K562 (cell line): ENCODE results near the gene PRC1. TPM values are rescaled to one million over a fixed set of nuclear protein-coding genes. Genes with fewer than 3 reads are reported as not detected.

Experiments
- CBFB ChIP-seq: sonication (generic); formaldehyde crosslinking; IDR thresholded peaks from 2 replicates; pipeline ENCODE4 v1.4.0; 2020; ENCODE audit warnings: mild to moderate bottlenecking, missing genetic modification reagents
- FOS ChIP-seq: IDR thresholded peaks from 3 replicates; pipeline ENCODE4 v1.6.1; 2011; ENCODE audit not compliant: insufficient read length; ENCODE audit errors: extremely low read depth
- GABPA ChIP-seq: fragments of 200-800 bp; sonication (Bioruptor generic); conservative IDR thresholded peaks from 2 replicates; pipeline ENCODE4 v1.6.1; 2016; ENCODE audit warnings: low read depth, missing genetic modification characterization, missing compliant biosample characterization
- HDAC3 ChIP-seq: fragments of 450-650 bp; IDR thresholded peaks from 2 replicates; pipeline ENCODE4 v1.6.1; 2018; ENCODE audit warnings: borderline replicate concordance, mild to moderate bottlenecking, moderate library complexity; ENCODE audit not compliant: partially characterized antibody
- HOXB6 ChIP-seq: fragments of 250-450 bp; sonication (Bioruptor Pico); IDR thresholded peaks from 2 replicates; pipeline ENCODE4 v1.5.1; 2022; ENCODE audit warnings: mild to moderate bottlenecking, borderline replicate concordance
- JUNB ChIP-seq: fragments of 450-650 bp; formaldehyde crosslinking; conservative IDR thresholded peaks from 2 replicates; pipeline ENCODE4 v1.4.0; 2020; ENCODE audit warnings: mild to moderate bottlenecking
- MEF2A ChIP-seq: IDR thresholded peaks from 2 replicates; pipeline ENCODE4 v1.6.1; 2011; ENCODE audit warnings: low read depth, mild to moderate bottlenecking, low read length, moderate library complexity; ENCODE audit not compliant: control insufficient read depth
- MTA1 ChIP-seq: fragments of 450-650 bp; IDR thresholded peaks from 2 replicates; pipeline ENCODE4 v1.6.1; 2017; ENCODE audit warnings: borderline replicate concordance
- NEUROD1 ChIP-seq: fragments of 150-350 bp; IDR thresholded peaks from 2 replicates; pipeline ENCODE4 v1.6.1; 2014; ENCODE audit warnings: borderline replicate concordance, low read length, low read depth; ENCODE audit not compliant: partially characterized antibody
- NR2C2 ChIP-seq, 2 experiments: fragments of 200-800 bp in 1 of 2; sonication (Bioruptor generic) in 1 of 2; sonication (generic) in 1 of 2; formaldehyde crosslinking in 1 of 2; IDR thresholded peaks; 2 replicates each; pipeline versions ENCODE4 v1.6.1 to v1.8.0; 2016 to 2022; ENCODE audit warnings: mild to moderate bottlenecking in 1 of 2, missing compliant biosample characterization in 1 of 2, missing genetic modification characterization in 1 of 2, missing genetic modification reagents in 1 of 2
- NUFIP1 ChIP-seq: fragments of 450-650 bp; IDR thresholded peaks from 2 replicates; pipeline ENCODE4 v1.6.1; 2018; ENCODE audit not compliant: partially characterized antibody
- SOX6 ChIP-seq: fragments of 450-650 bp; IDR thresholded peaks from 2 replicates; pipeline ENCODE4 v1.6.1; 2014; ENCODE audit warnings: mild to moderate bottlenecking
- STAT5B ChIP-seq: fragments of 250-450 bp; sonication (Bioruptor Pico); IDR thresholded peaks from 2 replicates; pipeline ENCODE4 v1.8.0; 2021; ENCODE audit warnings: mild to moderate bottlenecking, inconsistent platforms
- TBP ChIP-seq: optimal IDR thresholded peaks from 2 replicates; pipeline ENCODE3; 2011; ENCODE audit warnings: low read depth, low read length, improper control_type of control experiment
- TEAD1 ChIP-seq, 2 experiments: fragments of 450-650 bp in 1 of 2; sonication (generic) in 1 of 2; formaldehyde crosslinking; IDR thresholded peaks; 2 replicates each; pipeline versions ENCODE4 v1.4.0 to v1.8.0; 2020 to 2022; ENCODE audit warnings: mild to moderate bottlenecking in 2 of 2, missing genetic modification reagents in 1 of 2
- TOE1 ChIP-seq, 2 experiments: fragments of 450-650 bp in 1 of 2; sonication (generic) in 1 of 2; formaldehyde crosslinking in 1 of 2; IDR thresholded peaks; 2 replicates each; pipeline versions ENCODE4 v1.7.1 to v1.8.0; 2016 to 2022; ENCODE audit warnings: borderline replicate concordance in 2 of 2, mild to moderate bottlenecking in 2 of 2, antibody characterized with exemption in 1 of 2, inconsistent platforms in 1 of 2, low read depth in 1 of 2, missing genetic modification reagents in 1 of 2, moderate library complexity in 1 of 2
- ZNF316 ChIP-seq: fragments of 450-650 bp; IDR thresholded peaks from 2 replicates; pipeline ENCODE4 v1.6.1; 2016
- polyA plus RNA-seq, 8 experiments: library from polyadenylated mRNA; depleted of rRNA in 4 of 8; stranded (reverse) in 5 of 8; unstranded in 3 of 8; fragments of >200 nt; fragmentation: Nextera tagmentation in 2 of 8; fragmentation: Illumina TruSeq in 1 of 8; extraction: Ambion mirVana in 2 of 8; extraction: Trizol in 1 of 8; gene quantifications; 2 replicates each; pipeline versions ENCODE4 v1.2.1 to v1.2.3, GENCODE V29; 2011 to 2014; ENCODE audit warnings: inconsistent platforms in 1 of 8, missing spikeins in 1 of 8
- total RNA-seq, 7 experiments: library from RNA; depleted of rRNA in 6 of 7; stranded (reverse); fragments of >200 nt in 6 of 7; fragmentation: Illumina TruSeq in 2 of 7; extraction: Trizol in 2 of 7; gene quantifications; 2 replicates each; pipeline versions ENCODE4 v1.2.1 to v1.2.3, GENCODE V29; 2011 to 2021; ENCODE audit warnings: low replicate concordance in 1 of 7
- TF ChIP-seq, protein P1 (sequence below), 2 experiments: fragments of 200-800 bp in 1 of 2; sonication (Bioruptor generic) in 1 of 2; sonication (generic) in 1 of 2; formaldehyde crosslinking in 1 of 2; IDR thresholded peaks in 1 of 2; conservative IDR thresholded peaks in 1 of 2; 2 replicates each; pipeline versions ENCODE4 v1.5.0 to v1.6.1; 2016 to 2020; ENCODE audit warnings: missing compliant biosample characterization in 1 of 2, missing genetic modification characterization in 1 of 2, missing genetic modification reagents in 1 of 2
- TF ChIP-seq, protein P2 (sequence below): sonication (generic); formaldehyde crosslinking; IDR thresholded peaks from 2 replicates; pipeline ENCODE4 v1.8.0; 2022; ENCODE audit warnings: missing genetic modification reagents, mild to moderate bottlenecking, borderline replicate concordance
- TF ChIP-seq, protein P3 (sequence below): fragments of 450-650 bp; formaldehyde crosslinking; conservative IDR thresholded peaks from 2 replicates; pipeline ENCODE4 v1.4.0; 2022; ENCODE audit warnings: mild to moderate bottlenecking, missing genetic modification characterization
- TF ChIP-seq, protein P4 (sequence below): fragments of 450-650 bp; IDR thresholded peaks from 2 replicates; pipeline ENCODE4 v1.6.1; 2016; ENCODE audit warnings: low read depth, mild to moderate bottlenecking, moderate library complexity

PRC1 gene
- total and polyA plus RNA-seq, 9 of the 15 experiments (the other 6 are each of a cell fraction or from before 2014, with no cell fraction given): 156 to 391 (median 240) TPM

DNA sequence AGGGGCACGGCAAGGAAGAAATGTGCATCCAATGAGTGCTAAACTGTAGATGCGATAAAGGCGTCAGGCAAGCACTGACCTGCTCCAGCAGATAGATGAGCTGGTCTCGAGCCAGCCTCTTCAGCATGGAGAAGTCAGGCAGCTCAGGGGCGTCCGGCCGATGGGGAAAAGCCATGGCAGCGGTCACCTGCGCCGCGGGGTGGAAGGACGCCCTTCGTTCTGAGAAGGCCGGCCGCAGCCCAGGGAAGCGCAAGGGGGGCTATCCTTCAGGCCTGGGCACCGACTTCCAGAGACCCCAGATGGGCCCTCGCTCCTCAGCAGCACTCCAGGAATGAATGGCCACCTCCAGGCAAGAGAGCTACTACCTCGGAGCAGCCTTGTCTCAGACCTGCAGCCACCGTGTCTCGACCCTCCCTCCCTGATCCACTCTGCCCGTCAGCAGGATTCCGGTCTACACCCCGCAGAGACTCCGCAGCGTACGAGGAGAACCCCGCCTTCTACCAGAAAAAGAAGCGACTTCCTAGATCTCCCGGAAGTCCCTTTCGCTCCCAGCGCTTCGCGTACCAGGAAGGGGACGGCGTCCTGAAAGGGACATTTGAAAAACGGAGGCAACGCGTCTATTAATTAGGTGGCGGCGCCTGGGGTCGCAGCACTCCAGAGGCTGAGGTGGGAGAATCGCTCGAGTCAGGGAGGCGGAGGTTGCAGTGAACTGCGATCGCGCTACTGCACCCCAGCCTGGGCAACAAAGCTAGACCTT is 27.9 kb upstream of the PRC1 start, which contains the start of gene VPS33B (continued):
- TF ChIP-seq, protein P1, sequence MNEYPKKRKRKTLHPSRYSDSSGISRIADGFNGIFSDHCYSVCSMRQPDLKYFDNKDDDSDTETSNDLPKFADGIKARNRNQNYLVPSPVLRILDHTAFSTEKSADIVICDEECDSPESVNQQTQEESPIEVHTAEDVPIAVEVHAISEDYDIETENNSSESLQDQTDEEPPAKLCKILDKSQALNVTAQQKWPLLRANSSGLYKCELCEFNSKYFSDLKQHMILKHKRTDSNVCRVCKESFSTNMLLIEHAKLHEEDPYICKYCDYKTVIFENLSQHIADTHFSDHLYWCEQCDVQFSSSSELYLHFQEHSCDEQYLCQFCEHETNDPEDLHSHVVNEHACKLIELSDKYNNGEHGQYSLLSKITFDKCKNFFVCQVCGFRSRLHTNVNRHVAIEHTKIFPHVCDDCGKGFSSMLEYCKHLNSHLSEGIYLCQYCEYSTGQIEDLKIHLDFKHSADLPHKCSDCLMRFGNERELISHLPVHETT (CRISPR knock-in tag; conservative IDR thresholded peaks at IDR 0.05 in 1 of 2, IDR thresholded peaks at IDR 0.05 in 1 of 2): no peak
- TF ChIP-seq MEF2A (no peak), NUFIP1 (no peak), NEUROD1 (peak; percentile 55), JUNB (CRISPR knock-in tag) (no peak), GABPA (peak; percentile 93), HDAC3 (no peak), CBFB (no peak), TOE1 (IDR thresholded peaks at IDR 0.05; ENCODE audit: borderline replicate concordance) (peak; percentile 59), TOE1 (CRISPR knock-in tag; IDR thresholded peaks at IDR 0.05; ENCODE audit: borderline replicate concordance, low read depth) (no peak), STAT5B (CRISPR knock-in tag) (no peak), TEAD1 (CRISPR knock-in tag; IDR thresholded peaks at IDR 0.05) (peak in 1 of 2 experiments; percentile 57; a peak in 1 of 4 replicates), MTA1 (0 out of 2 replicates have a peak, but pooled peaks have one; percentile 18), FOS (no peak), HOXB6 (CRISPR knock-in tag) (no peak), ZNF316 (no peak), TBP (peak; percentile 57), NR2C2 (CRISPR knock-in tag; IDR thresholded peaks at IDR 0.05) (no peak), NR2C2 (tag; IDR thresholded peaks at IDR 0.05) (peak; percentile 64), SOX6 (no peak)
- TF ChIP-seq, protein P2, sequence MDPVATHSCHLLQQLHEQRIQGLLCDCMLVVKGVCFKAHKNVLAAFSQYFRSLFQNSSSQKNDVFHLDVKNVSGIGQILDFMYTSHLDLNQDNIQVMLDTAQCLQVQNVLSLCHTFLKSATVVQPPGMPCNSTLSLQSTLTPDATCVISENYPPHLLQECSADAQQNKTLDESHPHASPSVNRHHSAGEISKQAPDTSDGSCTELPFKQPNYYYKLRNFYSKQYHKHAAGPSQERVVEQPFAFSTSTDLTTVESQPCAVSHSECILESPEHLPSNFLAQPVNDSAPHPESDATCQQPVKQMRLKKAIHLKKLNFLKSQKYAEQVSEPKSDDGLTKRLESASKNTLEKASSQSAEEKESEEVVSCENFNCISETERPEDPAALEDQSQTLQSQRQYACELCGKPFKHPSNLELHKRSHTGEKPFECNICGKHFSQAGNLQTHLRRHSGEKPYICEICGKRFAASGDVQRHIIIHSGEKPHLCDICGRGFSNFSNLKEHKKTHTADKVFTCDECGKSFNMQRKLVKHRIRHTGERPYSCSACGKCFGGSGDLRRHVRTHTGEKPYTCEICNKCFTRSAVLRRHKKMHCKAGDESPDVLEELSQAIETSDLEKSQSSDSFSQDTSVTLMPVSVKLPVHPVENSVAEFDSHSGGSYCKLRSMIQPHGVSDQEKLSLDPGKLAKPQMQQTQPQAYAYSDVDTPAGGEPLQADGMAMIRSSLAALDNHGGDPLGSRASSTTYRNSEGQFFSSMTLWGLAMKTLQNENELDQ (CRISPR knock-in tag): no peak
- TF ChIP-seq, protein P3, sequence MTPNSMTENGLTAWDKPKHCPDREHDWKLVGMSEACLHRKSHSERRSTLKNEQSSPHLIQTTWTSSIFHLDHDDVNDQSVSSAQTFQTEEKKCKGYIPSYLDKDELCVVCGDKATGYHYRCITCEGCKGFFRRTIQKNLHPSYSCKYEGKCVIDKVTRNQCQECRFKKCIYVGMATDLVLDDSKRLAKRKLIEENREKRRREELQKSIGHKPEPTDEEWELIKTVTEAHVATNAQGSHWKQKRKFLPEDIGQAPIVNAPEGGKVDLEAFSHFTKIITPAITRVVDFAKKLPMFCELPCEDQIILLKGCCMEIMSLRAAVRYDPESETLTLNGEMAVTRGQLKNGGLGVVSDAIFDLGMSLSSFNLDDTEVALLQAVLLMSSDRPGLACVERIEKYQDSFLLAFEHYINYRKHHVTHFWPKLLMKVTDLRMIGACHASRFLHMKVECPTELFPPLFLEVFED (CRISPR knock-in tag): no peak
- TF ChIP-seq, protein P4, sequence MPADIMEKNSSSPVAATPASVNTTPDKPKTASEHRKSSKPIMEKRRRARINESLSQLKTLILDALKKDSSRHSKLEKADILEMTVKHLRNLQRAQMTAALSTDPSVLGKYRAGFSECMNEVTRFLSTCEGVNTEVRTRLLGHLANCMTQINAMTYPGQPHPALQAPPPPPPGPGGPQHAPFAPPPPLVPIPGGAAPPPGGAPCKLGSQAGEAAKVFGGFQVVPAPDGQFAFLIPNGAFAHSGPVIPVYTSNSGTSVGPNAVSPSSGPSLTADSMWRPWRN: no peak
